MM.1S (cell line): ENCODE results near the gene NEDD4L.

Experiments used
- CTCF ChIP-seq: fragments of 300-600 bp; sonication (generic); IDR thresholded peaks from 2 replicates; pipeline ENCODE4 v1.5.1; 2016; ENCODE audit warnings: antibody characterized with exemption, low read length, mixed read lengths
- EZH2 ChIP-seq: fragments of 300-600 bp; sonication (generic); optimal IDR thresholded peaks from 2 replicates; pipeline ENCODE3; 2017; ENCODE audit warnings: low read depth, mild to moderate bottlenecking, antibody characterized with exemption, low read length, mixed read lengths

DNA sequence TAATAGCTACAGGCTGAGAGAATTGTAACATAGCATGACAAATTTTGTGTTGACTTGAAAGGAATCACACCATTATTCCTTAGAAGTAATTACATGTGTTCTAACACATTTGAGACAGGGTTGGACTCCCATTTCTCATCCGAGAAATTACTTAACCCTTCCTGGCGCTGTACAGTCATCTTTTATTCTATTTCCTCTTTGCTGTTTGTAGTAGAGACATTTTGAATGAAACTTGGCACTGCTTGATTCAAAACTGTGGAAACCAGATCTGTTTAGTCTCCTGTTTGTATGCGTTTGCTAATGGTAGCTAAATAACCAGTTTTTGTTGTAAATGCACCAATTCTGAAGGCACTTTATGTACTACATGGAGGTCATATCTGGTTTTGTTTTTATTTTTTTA is 352.9 kb downstream of the NEDD4L start:
- no peak for TF ChIP-seq CTCF
- TF ChIP-seq EZH2: no peak
